ENCODE data around the gene NTSR1.

NTSR1 gene

GRCh38 chr20:62708591-62709536, at the start of gene NTSR1:
Gene NTSR1, plus strand, starts transcription at chr20:62708836. Its CDS starts 372 bp downstream, at chr20:62709208.
- DNase-seq (ENCODE audit: low spot score): no peak
- TF ChIP-seq CTCF (IDR thresholded peaks at IDR 0.05; ENCODE audit: extremely low read depth, missing control alignments): no peak

GRCh38 chr20:62659488-62660239, 49.0 kb upstream of the NTSR1 start:
- no peak for DNase-seq (ENCODE audit: low spot score)
- TF ChIP-seq CTCF (IDR thresholded peaks at IDR 0.05; ENCODE audit: extremely low read depth, missing control alignments): no peak

GRCh38 chr20:62660240-62660615, 48.4 kb upstream of the NTSR1 start:
- TF ChIP-seq CTCF (IDR thresholded peaks at IDR 0.05; ENCODE audit: extremely low read depth, missing control alignments): no peak
- no peak for DNase-seq (ENCODE audit: low spot score)

- no peak for TF ChIP-seq CTCF (IDR thresholded peaks at IDR 0.05; ENCODE audit: extremely low read depth, missing control alignments)
- no peak for DNase-seq (ENCODE audit: low spot score)
Measured at GRCh38 chr20:62660768-62661167, 47.9 kb upstream of the NTSR1 start.

- no peak for DNase-seq (ENCODE audit: low spot score)
- TF ChIP-seq CTCF (IDR thresholded peaks at IDR 0.05; ENCODE audit: extremely low read depth, missing control alignments): no peak
Measured at GRCh38 chr20:62661647-62662046, 47.0 kb upstream of the NTSR1 start.

GRCh38 chr20:62662422-62662821, 46.2 kb upstream of the NTSR1 start:
- DNase-seq (ENCODE audit: low spot score): no peak
- TF ChIP-seq CTCF (IDR thresholded peaks at IDR 0.05; ENCODE audit: extremely low read depth, missing control alignments): no peak

Data from GM20000 (cell line).